Activated naive CD4-positive, alpha-beta T cell treated with anti-CD3 and anti-CD28 coated beads, Interleukin-2, amount 50 U/mL, for 16 hours (primary cell): ENCODE results near the gene VAV3.
"Not testable (repeated sequence)": the region's sequence is repeated elsewhere in the genome, so short reads cannot be mapped to it uniquely, and the experiment has no call there.

Source experiments
- DNase-seq: peaks from one replicate; pipeline ENCODE4 v3.0.0-alpha.2; 2020

VAV3 gene

GRCh38 chr1:107935396-107936064 is 29.4 kb downstream of the VAV3 start:
- DNase-seq, result peak; percentile 42

- peak; percentile 29 for DNase-seq
Observed at GRCh38 chr1:107934578-107934977, 30.4 kb downstream of the VAV3 start.

GRCh38 chr1:107933736-107934135 is 31.2 kb downstream of the VAV3 start:
- DNase-seq, result no peak

GRCh38 chr1:107930292-107930691 is 34.7 kb downstream of the VAV3 start:
- DNase-seq, result no peak

GRCh38 chr1:107927820-107928219 is 37.2 kb downstream of the VAV3 start:
- DNase-seq, result no peak

- DNase-seq, result no peak
Observed at GRCh38 chr1:107926436-107927080, 38.4 kb downstream of the VAV3 start.

GRCh38 chr1:107925565-107925964 is 39.4 kb downstream of the VAV3 start:
- DNase-seq, result no peak

- DNase-seq, result no peak
Observed at GRCh38 chr1:107920999-107921398, 44.0 kb downstream of the VAV3 start.

GRCh38 chr1:107920561-107920960 is 44.4 kb downstream of the VAV3 start:
- DNase-seq, result no peak

GRCh38 chr1:107919953-107920352 is 45.0 kb downstream of the VAV3 start:
- no peak for DNase-seq

- DNase-seq, result no peak
Observed at GRCh38 chr1:107914119-107914765, 50.7 kb downstream of the VAV3 start.

GRCh38 chr1:107912656-107913055 is 52.3 kb downstream of the VAV3 start:
- DNase-seq, result no peak

GRCh38 chr1:107900090-107900945 is 64.7 kb downstream of the VAV3 start:
- DNase-seq, result no peak

GRCh38 chr1:107899655-107900054 is 65.3 kb downstream of the VAV3 start:
- DNase-seq, result no peak

- no peak for DNase-seq
Observed at GRCh38 chr1:107897438-107898345, 67.3 kb downstream of the VAV3 start.

- DNase-seq, result no peak
Observed at GRCh38 chr1:107896936-107897335, 68.0 kb downstream of the VAV3 start.

GRCh38 chr1:107896401-107896800 is 68.6 kb downstream of the VAV3 start:
- no peak for DNase-seq

- no peak for DNase-seq
Observed at GRCh38 chr1:107895403-107896191, 69.4 kb downstream of the VAV3 start.

GRCh38 chr1:107894605-107895004 is 70.4 kb downstream of the VAV3 start:
- DNase-seq, result no peak

- not testable (repeated sequence) for DNase-seq
Observed at GRCh38 chr1:107893350-107893749, 71.6 kb downstream of the VAV3 start.

- no peak for DNase-seq
Observed at GRCh38 chr1:107889524-107889923, 75.5 kb downstream of the VAV3 start.
